GM12875 (cell line): Measurements from ENCODE around the gene CDH13.
A peak's percentile ranks its signal among the peaks of the same experiment; 100 is the strongest.

Experiments
- H3K4me3 ChIP-seq: one replicate; pipeline ENCODE4 v1.5.1; 2011; ENCODE audit warnings: low read depth, low read length, control low read depth
- TF ChIP-seq, protein P1 (sequence below): IDR thresholded peaks from 2 replicates; pipeline ENCODE4 v1.5.1; 2011; ENCODE audit warnings: low read depth, mild to moderate bottlenecking, control low read depth, inconsistent platforms, low read length, moderate library complexity, borderline replicate concordance; ENCODE audit not compliant: insufficient read depth

The CDH13 gene

DNA sequence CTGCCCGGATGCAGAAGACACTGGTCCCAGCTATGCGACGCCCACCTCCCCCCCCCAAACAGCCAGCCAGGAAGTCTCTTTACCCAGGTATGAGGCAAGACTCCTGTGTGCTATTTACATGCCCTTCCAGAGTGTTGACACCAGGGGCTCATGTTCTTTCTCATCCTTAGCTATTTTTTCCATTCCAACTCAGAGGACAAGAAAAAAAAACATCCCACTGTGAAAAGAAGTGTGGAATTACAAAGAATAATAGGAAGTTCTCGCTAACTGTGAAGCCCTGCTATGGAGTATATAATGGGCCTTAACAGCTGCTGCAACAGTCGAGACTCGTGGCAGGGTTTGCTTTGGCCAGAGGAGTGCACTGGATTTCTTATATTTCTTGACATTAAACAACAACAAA is 584.9 kb downstream of the CDH13 start:
- H3K4me3 ChIP-seq = no peak overlapping the region
- TF ChIP-seq, protein P1, sequence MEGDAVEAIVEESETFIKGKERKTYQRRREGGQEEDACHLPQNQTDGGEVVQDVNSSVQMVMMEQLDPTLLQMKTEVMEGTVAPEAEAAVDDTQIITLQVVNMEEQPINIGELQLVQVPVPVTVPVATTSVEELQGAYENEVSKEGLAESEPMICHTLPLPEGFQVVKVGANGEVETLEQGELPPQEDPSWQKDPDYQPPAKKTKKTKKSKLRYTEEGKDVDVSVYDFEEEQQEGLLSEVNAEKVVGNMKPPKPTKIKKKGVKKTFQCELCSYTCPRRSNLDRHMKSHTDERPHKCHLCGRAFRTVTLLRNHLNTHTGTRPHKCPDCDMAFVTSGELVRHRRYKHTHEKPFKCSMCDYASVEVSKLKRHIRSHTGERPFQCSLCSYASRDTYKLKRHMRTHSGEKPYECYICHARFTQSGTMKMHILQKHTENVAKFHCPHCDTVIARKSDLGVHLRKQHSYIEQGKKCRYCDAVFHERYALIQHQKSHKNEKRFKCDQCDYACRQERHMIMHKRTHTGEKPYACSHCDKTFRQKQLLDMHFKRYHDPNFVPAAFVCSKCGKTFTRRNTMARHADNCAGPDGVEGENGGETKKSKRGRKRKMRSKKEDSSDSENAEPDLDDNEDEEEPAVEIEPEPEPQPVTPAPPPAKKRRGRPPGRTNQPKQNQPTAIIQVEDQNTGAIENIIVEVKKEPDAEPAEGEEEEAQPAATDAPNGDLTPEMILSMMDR = no peak

DNA sequence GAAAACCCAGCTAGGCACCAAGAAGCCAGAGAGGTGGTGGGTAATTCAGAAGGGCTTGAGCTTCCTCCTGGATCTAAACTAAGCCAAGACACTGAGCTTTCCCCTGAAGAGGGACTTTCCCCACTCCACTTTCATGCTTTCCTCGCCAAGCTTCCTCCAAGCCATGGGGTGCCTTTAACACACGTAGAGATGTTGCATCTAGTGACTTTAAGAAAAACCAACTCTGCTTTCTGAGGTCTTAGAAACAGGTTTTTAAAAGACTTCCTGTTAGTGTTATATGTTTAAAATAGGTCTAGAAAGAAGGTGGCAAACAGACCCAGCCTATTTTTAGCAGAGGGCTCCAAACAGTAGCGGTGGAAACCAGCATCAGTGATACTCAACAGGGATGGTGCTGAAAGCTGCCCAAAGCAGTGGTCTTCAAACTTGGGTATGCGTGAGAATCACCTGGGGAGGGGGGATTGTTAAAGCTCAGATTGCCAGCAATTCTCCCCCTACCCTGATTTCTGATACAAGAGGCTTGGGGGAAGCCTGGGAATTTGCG is 585.6 kb downstream of the CDH13 start:
- TF ChIP-seq, protein P1 = no peak
- no peak overlapping the region for H3K4me3 ChIP-seq

DNA sequence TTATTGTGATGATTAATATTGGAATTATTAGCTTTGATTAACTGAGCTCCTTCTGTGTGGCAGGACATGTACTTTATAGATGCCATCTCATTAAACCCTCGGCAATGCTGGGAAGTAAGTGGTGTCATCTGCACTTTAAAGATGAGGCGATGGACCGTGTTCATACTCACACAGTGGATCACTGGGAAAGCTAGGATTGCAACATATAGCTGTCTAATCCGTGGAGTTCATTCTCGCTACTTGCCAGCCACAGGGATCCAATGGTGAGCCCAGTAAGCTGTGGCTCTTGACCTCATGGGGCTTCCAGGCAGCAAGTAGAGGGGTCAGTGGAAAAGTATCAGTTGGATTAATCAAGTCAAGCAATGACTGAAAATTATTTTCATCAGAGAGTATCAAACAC is 587.9 kb downstream of the CDH13 start:
- TF ChIP-seq, protein P1 = no peak
- H3K4me3 ChIP-seq = no peak overlapping the region

DNA sequence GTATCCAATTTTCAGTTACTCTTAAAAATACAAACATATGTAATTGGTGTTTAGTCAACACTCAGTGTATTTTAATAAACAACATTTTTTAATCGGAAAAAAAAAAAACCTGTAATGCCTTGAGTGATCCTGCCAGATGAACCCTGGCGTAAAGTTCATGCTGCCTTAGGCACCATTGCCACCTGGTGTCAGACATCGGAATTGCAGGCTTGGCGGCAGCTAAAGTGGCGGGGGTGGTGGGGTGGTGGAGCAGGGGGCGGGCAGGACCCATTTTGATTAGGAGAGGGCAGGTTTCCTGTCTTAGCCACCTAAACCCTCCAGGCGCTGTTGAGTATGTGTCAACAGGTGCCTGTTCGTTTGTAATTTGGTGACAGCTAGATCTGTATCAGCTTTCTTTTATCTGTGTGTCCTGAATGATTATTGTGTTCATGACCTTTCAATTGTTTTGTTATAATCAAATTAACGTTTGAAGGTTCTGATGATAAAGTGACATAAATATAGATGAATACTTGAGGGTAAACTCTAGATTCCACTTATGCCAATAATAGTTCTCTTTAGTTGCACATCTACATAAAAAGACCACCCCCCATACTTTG is 588.7 kb downstream of the CDH13 start:
- TF ChIP-seq, protein P1 = peak; percentile 91
- no peak overlapping the region for H3K4me3 ChIP-seq

DNA sequence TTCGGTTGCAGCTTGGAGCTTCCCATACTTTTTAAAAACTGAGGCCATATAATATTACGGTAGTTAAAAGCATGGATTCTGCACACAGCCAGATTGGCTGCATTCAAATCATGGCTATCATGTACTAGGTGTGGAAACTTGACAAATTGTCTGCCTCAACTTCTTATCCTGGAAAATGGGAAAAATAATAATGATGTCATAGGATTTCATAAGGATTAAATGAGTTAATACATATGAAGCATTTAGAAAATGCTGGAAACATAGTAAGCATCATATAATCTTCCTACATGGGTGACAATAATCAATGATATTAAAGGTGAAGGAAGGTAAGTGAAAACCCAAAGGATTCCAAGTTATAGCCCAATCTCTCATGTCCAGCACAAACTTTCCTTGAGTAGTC is 592.5 kb downstream of the CDH13 start:
- H3K4me3 ChIP-seq = no peak overlapping the region
- TF ChIP-seq, protein P1 = no peak

DNA sequence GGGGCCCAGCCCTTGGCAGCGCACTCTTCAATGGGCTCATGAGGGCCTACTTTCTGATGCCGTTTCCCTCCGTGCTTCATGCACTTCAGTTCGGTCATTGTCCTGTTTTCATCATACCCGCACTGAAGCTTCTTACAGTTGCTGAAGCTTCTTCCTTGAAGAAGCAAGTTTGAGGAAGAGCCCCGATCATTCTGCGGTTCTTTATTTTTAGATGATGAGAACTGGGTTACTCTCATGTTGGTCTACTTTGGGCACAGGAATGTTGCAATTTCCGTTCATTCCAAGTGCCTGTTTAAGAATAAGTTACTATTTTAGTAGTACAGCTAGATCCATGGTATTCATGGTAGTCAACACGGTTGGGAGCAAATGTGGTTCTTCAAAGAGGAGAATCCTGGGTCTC is 593.3 kb downstream of the CDH13 start:
- no peak overlapping the region for H3K4me3 ChIP-seq
- TF ChIP-seq, protein P1 = no peak

DNA sequence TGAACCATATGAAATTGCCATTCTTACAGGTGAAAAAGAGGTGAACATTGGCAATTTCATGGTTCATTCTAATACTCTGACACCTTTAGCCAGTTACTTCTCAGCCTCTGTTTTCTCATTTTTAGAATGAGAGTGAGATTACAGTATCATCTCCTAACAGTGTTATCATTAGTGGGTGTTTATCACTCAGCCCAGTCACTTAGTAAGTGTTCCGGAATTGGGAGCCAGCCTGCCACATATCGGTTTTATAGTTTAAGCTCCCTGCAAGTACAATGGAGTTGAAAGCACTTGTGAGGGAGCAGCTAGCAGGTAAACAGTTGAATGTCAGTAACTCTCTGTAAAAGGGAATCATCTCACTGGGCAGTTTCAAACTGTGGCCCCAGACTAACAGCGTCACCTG is 597.9 kb downstream of the CDH13 start:
- H3K4me3 ChIP-seq = no peak overlapping the region
- TF ChIP-seq, protein P1 = no peak
